Gastroesophageal sphincter (tissue), 3 donors: ENCODE data around the gene CYBA.

Experiments used
- CTCF ChIP-seq, 4 experiments: fragments of 200-600 bp in 2 of 4; fragments of 450-650 bp in 2 of 4; sonication (generic) in 1 of 4; IDR thresholded peaks; one replicate each; pipeline ENCODE4 v1.5.1; 2017 to 2019; ENCODE audit warnings: antibody characterized with exemption in 4 of 4, mild to moderate bottlenecking in 2 of 4, moderate library complexity in 2 of 4
- POLR2A ChIP-seq, 2 donors: fragments of 450-650 bp; IDR thresholded peaks; one replicate each; pipeline ENCODE4 v1.6.1; 2017; ENCODE audit warnings: antibody characterized with exemption in 2 of 2, mild to moderate bottlenecking in 2 of 2, moderate library complexity in 1 of 2

- TF ChIP-seq POLR2A (IDR thresholded peaks at IDR 0.05) (no peak), CTCF (IDR thresholded peaks at IDR 0.05) (no peak)
These were observed 20.4 kb downstream of the CYBA start for GRCh38 chr16:88630433-88630832.
